Stimulated activated naive CD8-positive, alpha-beta T cell treated with anti-CD3 and anti-CD28 coated beads, Interleukin-15, amount 100 ng/mL, for 72 hours (primary cell): Measurements from ENCODE around the gene SLC6A11.

Source experiments
- ATAC-seq: fragments of 150-1000 bp; cut with Tn5 transposase; 2 replicates; pipeline ENCODE4 v1.10.0; 2021; ENCODE audit warnings: mild to moderate bottlenecking, moderate library complexity
- DNase-seq, 2 donors: peaks; one replicate each; pipeline ENCODE4 v3.0.0; 2021 to 2022
- H3K27ac Mint-ChIP-seq, 2 donors: one replicate each; pipeline ENCODE4 v1.8.0; 2022; ENCODE audit warnings: mild to moderate bottlenecking in 2 of 2, mixed read lengths in 2 of 2, moderate library complexity in 2 of 2
- H3K27me3 Mint-ChIP-seq: one replicate; pipeline ENCODE4 v1.8.0; 2022; ENCODE audit warnings: mixed read lengths
- H3K4me1 Mint-ChIP-seq: one replicate; pipeline ENCODE4 v1.8.0; 2022; ENCODE audit warnings: mild to moderate bottlenecking, mixed read lengths
- H3K4me3 Mint-ChIP-seq, 2 donors: one replicate each; pipeline ENCODE4 v1.8.0; 2022; ENCODE audit warnings: mild to moderate bottlenecking in 2 of 2, mixed read lengths in 2 of 2, moderate library complexity in 1 of 2
- H3K9me3 Mint-ChIP-seq, 2 donors: one replicate each; pipeline ENCODE4 v1.8.0; 2022; ENCODE audit warnings: mixed read lengths in 2 of 2

The SLC6A11 gene

DNA sequence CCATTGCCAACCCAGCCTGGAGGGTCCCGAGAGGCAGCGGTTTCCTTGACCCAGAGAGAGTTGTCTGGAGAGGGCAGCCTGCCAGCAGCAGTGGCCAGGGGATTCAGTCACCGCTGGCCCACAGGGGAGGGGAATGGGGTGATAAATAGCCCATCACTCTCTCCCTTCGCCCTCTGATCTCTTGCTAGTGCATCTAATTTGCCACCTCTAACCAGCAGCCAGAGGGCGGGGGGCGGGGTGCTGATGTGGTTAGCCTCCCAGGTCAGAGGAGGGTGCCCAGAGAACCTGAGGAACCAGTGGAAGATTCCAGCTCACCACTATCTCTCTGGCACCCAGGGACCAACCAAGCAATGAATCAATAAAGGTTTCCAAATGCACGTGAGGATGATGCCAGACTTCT is 35.1 kb upstream of the SLC6A11 start:
- Mint-ChIP-seq H3K27me3 (peaks cover 43% of the 10 kb centered on the region), H3K4me3 (no peak overlapping the region), H3K9me3 (no peaks in the 10 kb centered on the region), H3K27ac (no peak overlapping the region), H3K4me1 (peaks cover 10% of the 10 kb centered on the region)
- no peak for DNase-seq
- ATAC-seq = no peak

DNA sequence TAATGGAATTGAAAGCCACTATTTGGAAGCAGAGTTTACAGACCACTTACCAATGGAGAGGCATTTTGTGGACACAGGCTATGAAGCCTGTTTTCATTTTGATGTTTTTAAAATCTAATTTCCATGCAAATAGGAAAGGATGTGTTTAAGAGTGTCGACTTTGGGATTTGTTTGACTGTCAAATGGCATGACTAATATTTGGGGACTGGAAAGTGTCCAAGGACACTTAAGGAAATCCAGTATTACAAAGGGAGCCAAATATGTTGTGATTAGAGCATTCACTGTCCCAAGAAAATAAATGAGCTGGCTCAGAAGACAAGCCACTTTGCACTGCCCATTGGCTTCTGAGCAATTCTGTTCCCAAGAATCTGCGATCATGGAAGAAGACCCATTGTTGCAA is 34.0 kb upstream of the SLC6A11 start:
- ATAC-seq (no peak), DNase-seq (no peak)
- H3K4me1 Mint-ChIP-seq = peaks cover 10% of the 10 kb centered on the region
- peaks cover 43% of the 10 kb centered on the region for H3K27me3 Mint-ChIP-seq
- H3K27ac Mint-ChIP-seq = no peak overlapping the region
- H3K4me3 Mint-ChIP-seq = no peak overlapping the region
- no peaks in the 10 kb centered on the region for H3K9me3 Mint-ChIP-seq

DNA sequence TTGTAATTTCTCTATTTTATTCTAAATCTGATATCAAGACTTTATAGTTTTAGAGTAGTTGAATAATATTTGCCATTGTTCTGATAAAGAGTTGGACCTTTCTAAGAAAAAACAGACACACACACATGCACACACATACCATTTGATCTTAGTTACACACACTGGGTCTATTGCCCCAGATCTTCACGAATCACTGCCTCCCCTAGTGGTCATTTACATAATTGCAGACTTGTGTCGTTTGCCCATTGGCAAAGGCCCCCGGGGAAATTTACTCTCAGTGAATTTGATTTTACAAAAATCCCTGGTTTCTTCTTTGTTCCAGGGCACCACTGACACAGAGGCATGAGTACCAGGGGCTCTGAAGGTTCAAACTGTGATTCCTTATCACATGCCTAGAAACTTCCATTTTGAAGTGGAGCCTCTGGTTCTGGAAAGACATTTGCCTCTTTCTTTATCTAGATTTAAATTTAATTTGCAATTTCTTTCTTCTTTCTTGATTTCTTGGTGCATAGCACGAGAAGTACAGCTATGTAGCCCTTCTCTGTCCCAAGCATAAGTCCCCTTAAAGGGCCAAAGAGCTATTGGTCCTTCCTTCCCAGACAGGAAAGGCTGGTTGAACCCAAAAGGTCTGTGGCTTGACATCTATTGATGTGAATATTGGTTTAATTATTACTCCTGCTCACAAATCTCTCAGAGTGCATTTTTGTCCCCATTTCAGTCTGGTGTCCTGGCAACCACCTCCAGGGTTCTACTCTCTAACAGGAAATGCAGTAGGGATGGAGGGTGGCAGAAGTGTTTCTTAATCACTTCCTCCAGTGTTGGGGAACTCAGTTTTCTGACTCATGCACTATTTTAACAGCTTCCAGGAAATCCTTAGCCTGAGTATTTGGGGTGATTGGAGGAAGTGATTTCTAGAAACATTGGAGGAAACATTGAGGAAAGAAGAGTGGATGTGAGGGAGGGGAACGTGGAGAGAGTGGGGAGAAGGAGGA is 32.4 kb upstream of the SLC6A11 start:
- peaks cover 10% of the 10 kb centered on the region for H3K4me1 Mint-ChIP-seq
- peak; percentile 40 for ATAC-seq
- no peak overlapping the region for H3K27ac Mint-ChIP-seq
- no peaks in the 10 kb centered on the region for H3K9me3 Mint-ChIP-seq
- H3K4me3 Mint-ChIP-seq = no peak overlapping the region
- H3K27me3 Mint-ChIP-seq = peaks cover 43% of the 10 kb centered on the region
- peak; percentile 18 to 19 for DNase-seq

DNA sequence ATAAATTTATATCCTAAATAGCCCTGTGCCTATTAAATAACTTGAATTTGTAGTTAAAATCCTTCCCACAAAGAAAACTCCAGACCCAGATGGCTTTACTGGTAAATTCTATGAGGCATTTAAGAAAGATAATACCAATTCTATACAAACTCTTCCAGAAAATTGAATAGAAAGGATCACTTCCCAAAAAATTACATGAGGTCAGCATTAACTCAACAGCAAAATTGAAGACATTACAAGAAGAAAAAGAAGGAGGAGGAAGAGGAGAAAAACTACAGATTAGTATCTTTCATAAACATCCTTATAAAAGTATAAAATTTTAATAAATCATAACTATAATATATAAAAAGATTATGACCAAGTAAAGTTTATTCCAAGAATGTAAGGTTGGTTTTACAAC is 29.4 kb upstream of the SLC6A11 start:
- ATAC-seq (no peak), DNase-seq (no peak)
- H3K4me1 Mint-ChIP-seq = peaks cover 10% of the 10 kb centered on the region
- H3K27me3 Mint-ChIP-seq = peaks cover 34% of the 10 kb centered on the region
- H3K9me3 Mint-ChIP-seq = peaks cover 0 to 6% of the 10 kb centered on the region in 2 donors
- H3K27ac Mint-ChIP-seq = no peak overlapping the region
- no peak overlapping the region for H3K4me3 Mint-ChIP-seq

DNA sequence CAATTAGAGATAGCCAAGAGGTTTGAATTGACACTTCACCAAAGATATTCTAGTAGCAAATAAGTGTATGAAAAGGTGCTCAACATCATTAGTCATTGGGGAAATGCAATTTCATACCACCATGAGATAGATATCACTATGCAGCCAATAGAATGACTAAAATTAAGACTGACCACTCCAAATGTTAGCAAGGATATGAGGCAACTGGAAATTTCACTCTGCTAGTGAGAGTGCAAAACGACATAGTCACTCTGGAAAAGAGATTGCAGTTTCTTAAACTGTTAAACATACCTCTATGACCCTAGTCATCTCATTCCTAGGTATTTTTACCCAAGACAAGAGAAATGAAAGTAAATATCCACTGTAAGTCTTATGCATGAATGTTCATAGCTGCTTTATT is 27.6 kb upstream of the SLC6A11 start:
- ATAC-seq = no peak
- no peak for DNase-seq
- peaks cover 0 to 7% of the 10 kb centered on the region in 2 donors for H3K9me3 Mint-ChIP-seq
- H3K27me3 Mint-ChIP-seq = peaks cover 35% of the 10 kb centered on the region
- no peak overlapping the region for H3K27ac Mint-ChIP-seq
- H3K4me3 Mint-ChIP-seq = no peak overlapping the region
- peaks cover 10% of the 10 kb centered on the region for H3K4me1 Mint-ChIP-seq

GRCh38 chr3:10790713-10791112 is 25.3 kb upstream of the SLC6A11 start:
- H3K27me3 Mint-ChIP-seq = peaks cover 26% of the 10 kb centered on the region
- ATAC-seq (no peak), DNase-seq (no peak)
- no peak overlapping the region for H3K4me3 Mint-ChIP-seq
- H3K4me1 Mint-ChIP-seq = no peaks in the 10 kb centered on the region
- no peak overlapping the region for H3K27ac Mint-ChIP-seq
- H3K9me3 Mint-ChIP-seq = peaks cover 0 to 7% of the 10 kb centered on the region in 2 donors

GRCh38 chr3:10792208-10792607 is 23.8 kb upstream of the SLC6A11 start:
- no peaks in the 10 kb centered on the region for H3K4me1 Mint-ChIP-seq
- no peak overlapping the region for H3K27ac Mint-ChIP-seq
- no peak for DNase-seq
- peaks cover 40% of the 10 kb centered on the region for H3K27me3 Mint-ChIP-seq
- no peak overlapping the region for H3K4me3 Mint-ChIP-seq
- H3K9me3 Mint-ChIP-seq = peaks cover 0 to 7% of the 10 kb centered on the region in 2 donors
- ATAC-seq = no peak

- Mint-ChIP-seq H3K4me1 (no peaks in the 10 kb centered on the region), H3K4me3 (no peak overlapping the region), H3K27ac (no peak overlapping the region), H3K27me3 (peaks cover 46% of the 10 kb centered on the region), H3K9me3 (no peaks in the 10 kb centered on the region)
- DNase-seq (no peak), ATAC-seq (no peak)
These were observed 17.2 kb upstream of the SLC6A11 start for GRCh38 chr3:10798600-10799367.

GRCh38 chr3:10804183-10804648 is 11.8 kb upstream of the SLC6A11 start:
- DNase-seq (no peak), ATAC-seq (no peak)
- no peaks in the 10 kb centered on the region for H3K4me1 Mint-ChIP-seq
- no peak overlapping the region for H3K4me3 Mint-ChIP-seq
- H3K9me3 Mint-ChIP-seq = no peaks in the 10 kb centered on the region
- no peak overlapping the region for H3K27ac Mint-ChIP-seq
- H3K27me3 Mint-ChIP-seq = peaks cover 52% of the 10 kb centered on the region

- H3K27ac Mint-ChIP-seq = no peak overlapping the region
These were observed 10.0 kb upstream of the SLC6A11 start for GRCh38 chr3:10806006-10806405.

GRCh38 chr3:10808130-10808735 is 7.8 kb upstream of the SLC6A11 start:
- Mint-ChIP-seq H3K27ac (peak overlapping the region in 1 of 2 donors; percentile 65), H3K9me3 (no peaks in the 10 kb centered on the region), H3K27me3 (peaks cover 61% of the 10 kb centered on the region), H3K4me1 (no peaks in the 10 kb centered on the region), H3K4me3 (no peak overlapping the region)
- no peak for ATAC-seq
- DNase-seq = no peak

More at GRCh38 chr3:10806006-10806405, 10.0 kb upstream of the SLC6A11 start:
- H3K9me3 Mint-ChIP-seq = no peaks in the 10 kb centered on the region
- DNase-seq (no peak), ATAC-seq (no peak)
- no peak overlapping the region for H3K4me3 Mint-ChIP-seq
- H3K4me1 Mint-ChIP-seq = no peaks in the 10 kb centered on the region
- H3K27me3 Mint-ChIP-seq = peaks cover 56% of the 10 kb centered on the region

DNA sequence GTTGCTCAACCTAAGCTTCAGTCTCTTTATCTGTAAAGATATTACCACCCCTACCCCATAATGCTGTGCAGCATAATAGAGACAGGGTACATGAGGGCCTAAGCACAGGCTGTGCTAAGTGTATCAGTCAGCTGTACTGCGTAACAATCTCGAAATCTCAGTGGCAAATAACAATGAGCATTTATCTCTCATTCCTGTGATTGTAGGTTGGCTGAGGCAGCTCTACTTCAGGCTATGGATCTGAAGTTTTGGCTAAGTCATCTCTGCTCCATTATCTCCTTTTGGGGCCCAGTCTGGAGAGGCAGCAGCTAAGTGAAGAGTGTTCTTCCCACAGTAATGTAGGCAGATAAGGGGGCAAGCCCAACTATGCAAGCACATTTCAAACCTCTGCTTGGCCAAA is 7.1 kb upstream of the SLC6A11 start:
- Mint-ChIP-seq H3K27ac (no peak overlapping the region), H3K9me3 (no peaks in the 10 kb centered on the region), H3K27me3 (peaks cover 62% of the 10 kb centered on the region), H3K4me3 (no peak overlapping the region), H3K4me1 (no peaks in the 10 kb centered on the region)
- ATAC-seq (no peak), DNase-seq (no peak)

- DNase-seq (no peak), ATAC-seq (no peak)
- no peaks in the 10 kb centered on the region for H3K4me1 Mint-ChIP-seq
- no peak overlapping the region for H3K27ac Mint-ChIP-seq
- H3K9me3 Mint-ChIP-seq = no peaks in the 10 kb centered on the region
- H3K27me3 Mint-ChIP-seq = peaks cover 62% of the 10 kb centered on the region
- H3K4me3 Mint-ChIP-seq = no peak overlapping the region
These were observed 5.7 kb upstream of the SLC6A11 start for GRCh38 chr3:10810376-10810775.

DNA sequence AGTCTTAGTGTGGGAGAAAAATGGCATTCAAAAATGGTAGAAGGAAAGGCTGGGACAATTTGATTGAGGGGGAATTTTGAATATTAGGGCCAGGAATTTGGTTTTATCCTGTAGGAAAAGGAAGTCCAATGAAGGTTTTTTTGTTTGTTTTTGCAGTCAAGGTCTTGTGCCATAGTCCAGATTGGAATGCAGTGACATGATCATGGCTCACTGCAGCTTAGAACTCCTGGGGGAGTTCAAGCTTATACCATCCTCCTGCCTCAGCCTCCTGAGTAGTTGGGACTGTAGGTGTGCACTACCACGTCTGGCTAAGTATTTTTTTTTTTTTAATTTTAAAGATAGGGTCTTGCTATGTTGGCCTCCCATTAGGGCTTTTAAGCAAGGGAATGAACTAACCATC is 2.6 kb upstream of the SLC6A11 start:
- Mint-ChIP-seq H3K9me3 (no peaks in the 10 kb centered on the region), H3K27ac (no peak overlapping the region), H3K4me3 (no peak overlapping the region), H3K27me3 (peaks cover 56% of the 10 kb centered on the region), H3K4me1 (no peaks in the 10 kb centered on the region)
- no peak for DNase-seq
- ATAC-seq = no peak

GRCh38 chr3:10814623-10815022 is 1.4 kb upstream of the SLC6A11 start:
- no peak for DNase-seq
- no peak for ATAC-seq
- Mint-ChIP-seq H3K4me1 (no peaks in the 10 kb centered on the region), H3K27me3 (peaks cover 60% of the 10 kb centered on the region), H3K27ac (no peak overlapping the region), H3K4me3 (no peak overlapping the region), H3K9me3 (no peaks in the 10 kb centered on the region)
